GM12878 (cell line): ENCODE measurements around the gene ATP13A2. TPM values are rescaled to one million over a fixed set of nuclear protein-coding genes. Genes with fewer than 3 reads are reported as not detected.
"Not testable (repeated sequence)": the region's sequence is repeated elsewhere in the genome, so short reads cannot be mapped to it uniquely, and the experiment has no call there.

Source experiments
- ATAC-seq: fragments of 200-7000 bp; cut with Tn5 transposase; 3 replicates; pipeline ENCODE4 v1.9.1; 2020; ENCODE audit warnings: mild to moderate bottlenecking, moderate library complexity
- BruUV-seq: library from RNA; stranded (reverse); fragments of 400-500 nt; replicated peaks from 2 replicates; lab custom pipeline; 2021; lab: Mats Ljungman, UMichigan
- CTCF ChIA-PET: fragments of 300-600 bp; sonication (Branson Sonifier 250); formaldehyde crosslinking; extraction: SDS; loops from one replicate; lab custom pipeline; 2021; ENCODE audit warnings: inconsistent platforms; lab: Yijun Ruan, JAX
- POLR2A ChIA-PET: fragments of 350-600 bp; formaldehyde crosslinking; extraction: SDS; loops from one replicate; lab custom pipeline; 2021; ENCODE audit warnings: inconsistent platforms; lab: Charles Lee
- RAD21 ChIA-PET: fragments of 300-600 bp; sonication (Branson Sonifier 250); formaldehyde crosslinking; loops from one replicate; lab custom pipeline; 2023; ENCODE audit warnings: antibody characterized with exemption; ENCODE audit not compliant: unreplicated experiment; lab: Charles Lee
- SMC1A ChIA-PET: fragments of 300-600 bp; sonication (Branson Sonifier 250); formaldehyde crosslinking; loops from one replicate; lab custom pipeline; 2023; ENCODE audit not compliant: unreplicated experiment, uncharacterized antibody; lab: Charles Lee
- DNase-seq: peaks from one replicate; pipeline ENCODE4 v3.0.0-alpha.2; 2011; ENCODE audit warnings: low read depth, low spot score
- FAIRE-seq: peaks from 3 replicates; lab custom pipeline; 2011; peaks lifted over from hg19 to GRCh38; lab: Jason Lieb, UNC
- H2AFZ ChIP-seq: 2 replicates; pipeline ENCODE4 v1.6.0; 2011; ENCODE audit warnings: low read depth, low read length, control low read depth; ENCODE audit not compliant: control insufficient read depth
- H3K27ac ChIP-seq: 2 replicates; pipeline ENCODE4 v1.5.1; 2011; ENCODE audit warnings: control low read depth; ENCODE audit not compliant: control insufficient read depth, insufficient read depth
- H3K27me3 ChIP-seq, 2 experiments: replicated peaks in 1 of 2; 2 replicates each; pipeline versions ENCODE4 v1.6.0 to v1.6.1; 2011; ENCODE audit warnings: low read length in 1 of 2; ENCODE audit not compliant: control insufficient read depth in 2 of 2, insufficient read depth in 2 of 2
- H3K36me3 ChIP-seq, 2 experiments: 2 replicates each; pipeline ENCODE4 v1.5.1; 2011; ENCODE audit warnings: low read length in 1 of 2; ENCODE audit not compliant: control insufficient read depth in 2 of 2, insufficient read depth in 2 of 2
- H3K4me1 ChIP-seq: 2 replicates; pipeline ENCODE4 v1.6.1; 2011; ENCODE audit warnings: mild to moderate bottlenecking, low read length, moderate library complexity, mixed read lengths; ENCODE audit not compliant: control insufficient read depth, insufficient read depth
- H3K4me2 ChIP-seq: 2 replicates; pipeline ENCODE4 v1.6.0; 2011; ENCODE audit warnings: control low read depth; ENCODE audit not compliant: control insufficient read depth, insufficient read depth
- H3K4me3 ChIP-seq: fragments of 200-600 bp; sonication (generic); 2 replicates; pipeline ENCODE4 v1.5.1; 2016
- H3K79me2 ChIP-seq: 2 replicates; pipeline ENCODE4 v1.6.0; 2011; ENCODE audit warnings: low read length; ENCODE audit not compliant: control insufficient read depth, insufficient read depth
- H3K9ac ChIP-seq: 2 replicates; pipeline ENCODE4 v1.8.0; 2011; ENCODE audit warnings: low read length, control low read depth, mixed read lengths; ENCODE audit not compliant: control insufficient read depth, insufficient read depth
- H3K9me3 ChIP-seq: replicated peaks from 3 replicates; pipeline ENCODE4 v1.5.1; 2011; ENCODE audit warnings: mild to moderate bottlenecking, low read length; ENCODE audit not compliant: control insufficient read depth, insufficient read depth
- H4K20me1 ChIP-seq: 2 replicates; pipeline ENCODE4 v1.6.0; 2011; ENCODE audit not compliant: control insufficient read depth, insufficient read depth
- RBBP5 ChIP-seq: fragments of 200-600 bp; sonication (generic); conservative IDR thresholded peaks from 2 replicates; pipeline ENCODE4 v1.6.1; 2016
- TCF7 ChIP-seq: IDR thresholded peaks from 2 replicates; pipeline ENCODE4 v1.6.1; 2014; ENCODE audit warnings: antibody characterized with exemption, borderline replicate concordance
- WGBS: methylation state at CpG from one replicate; pipeline ENCODE4 v1.1.6; 2016; ENCODE audit warnings: low lambda C conversion rate; ENCODE audit not compliant: insufficient replicate concordance, insufficient coverage; ENCODE audit errors: missing lambda C conversion rate; 5-methylcytosine and 5-hydroxymethylcytosine counted together
- in situ Hi-C: fragments of 300-500 bp; cut with MboI; formaldehyde crosslinking; loops from 9 replicates; pipeline ENCODE4 v1.14.3; 2018; ENCODE audit warnings: mixed read lengths
- intact Hi-C: fragments of 100-400 bp; cut with micrococcal nuclease; formaldehyde crosslinking; loops from one replicate; pipeline ENCODE4 v1.14.2; 2022; ENCODE audit not compliant: unreplicated experiment
- polyA plus RNA-seq, 11 experiments: library from polyadenylated mRNA; depleted of rRNA in 4 of 11; unstranded in 6 of 11; stranded (reverse) in 5 of 11; fragments of >200 nt; fragmentation: Nextera tagmentation in 4 of 11; fragmentation: Illumina TruSeq in 1 of 11; extraction: Ambion mirVana in 4 of 11; extraction: Trizol in 1 of 11; gene quantifications; 1 replicate in 1 of 11; 2 replicates in 10 of 11; pipeline versions ENCODE4 v1.2.1 to v1.2.3, GENCODE V29; 2011 to 2016; ENCODE audit warnings: inconsistent platforms in 2 of 11, missing spikeins in 2 of 11, low read depth in 1 of 11
- total RNA-seq, 4 experiments: library from RNA; depleted of rRNA in 3 of 4; stranded (reverse); fragments of >200 nt in 3 of 4; fragmentation: Illumina TruSeq in 1 of 4; extraction: Trizol in 1 of 4; gene quantifications; 2 replicates each; pipeline versions ENCODE4 v1.2.1 to v1.2.3, GENCODE V29; 2013 to 2021
- TF ChIP-seq, protein P1 (sequence below): fragments of 450-650 bp; IDR thresholded peaks from 2 replicates; pipeline ENCODE4 v1.6.1; 2017; ENCODE audit warnings: mild to moderate bottlenecking, low read depth, inconsistent platforms; ENCODE audit not compliant: poor library complexity, severe bottlenecking
- TF ChIP-seq, protein P2 (sequence below): fragments of 450-650 bp; IDR thresholded peaks from 2 replicates; pipeline ENCODE4 v1.6.1; 2016; ENCODE audit warnings: mild to moderate bottlenecking, moderate library complexity, borderline replicate concordance

Gene ATP13A2
- total and polyA plus RNA-seq, 10 of the 15 experiments (the other 5 are each of a cell fraction or from before 2014, with no cell fraction given) = 0.24 to 30.5 (median 8.0) TPM

DNA sequence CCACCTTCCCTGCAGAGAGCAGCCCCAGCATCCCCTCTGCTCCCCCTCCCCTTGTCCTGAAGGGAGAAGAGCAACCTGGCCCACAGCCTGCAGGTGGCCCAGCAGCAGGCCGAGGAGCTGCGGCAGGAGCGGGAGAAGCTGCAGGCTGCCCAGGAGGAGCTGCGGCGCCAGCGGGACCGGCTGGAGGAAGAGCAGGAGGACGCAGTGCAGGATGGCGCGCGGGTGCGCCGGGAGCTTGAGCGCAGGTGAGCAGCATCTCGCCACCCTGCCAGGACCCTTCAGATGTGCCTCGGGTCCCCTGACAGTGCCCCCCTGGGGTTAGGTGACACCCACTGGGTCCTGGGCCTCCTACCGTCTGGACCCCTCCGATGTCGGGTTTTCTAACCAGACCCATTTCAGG is 67.7 kb downstream of the ATP13A2 start:
- no TSS peak for BruUV-seq
- H3K79me2 ChIP-seq = no peaks in the 10 kb centered on the region
- H3K36me3 ChIP-seq = no peaks in the 10 kb centered on the region
- no peaks in the 10 kb centered on the region for H3K27me3 ChIP-seq
- DNase-seq = no peak
- intact Hi-C loops = no loop called here
- WGBS = 81% methylated on average over 19 of the region's 19 CpGs
- ATAC-seq = no peak
- H4K20me1 ChIP-seq = no peaks in the 10 kb centered on the region
- H3K9me3 ChIP-seq = no peaks in the 10 kb centered on the region
- POLR2A ChIA-PET = no interaction called here
- no peak overlapping the region for H3K4me3 ChIP-seq
- CTCF ChIA-PET = no interaction called here
- SMC1A ChIA-PET = interaction anchor here (2.2 kb wide), 1 partner anchor 102 kb away, joined by 5 read pairs; no protein-coding TSS in a partner anchor
- TF ChIP-seq RBBP5 (no peak), TCF7 (no peak)
- TF ChIP-seq, protein P1, sequence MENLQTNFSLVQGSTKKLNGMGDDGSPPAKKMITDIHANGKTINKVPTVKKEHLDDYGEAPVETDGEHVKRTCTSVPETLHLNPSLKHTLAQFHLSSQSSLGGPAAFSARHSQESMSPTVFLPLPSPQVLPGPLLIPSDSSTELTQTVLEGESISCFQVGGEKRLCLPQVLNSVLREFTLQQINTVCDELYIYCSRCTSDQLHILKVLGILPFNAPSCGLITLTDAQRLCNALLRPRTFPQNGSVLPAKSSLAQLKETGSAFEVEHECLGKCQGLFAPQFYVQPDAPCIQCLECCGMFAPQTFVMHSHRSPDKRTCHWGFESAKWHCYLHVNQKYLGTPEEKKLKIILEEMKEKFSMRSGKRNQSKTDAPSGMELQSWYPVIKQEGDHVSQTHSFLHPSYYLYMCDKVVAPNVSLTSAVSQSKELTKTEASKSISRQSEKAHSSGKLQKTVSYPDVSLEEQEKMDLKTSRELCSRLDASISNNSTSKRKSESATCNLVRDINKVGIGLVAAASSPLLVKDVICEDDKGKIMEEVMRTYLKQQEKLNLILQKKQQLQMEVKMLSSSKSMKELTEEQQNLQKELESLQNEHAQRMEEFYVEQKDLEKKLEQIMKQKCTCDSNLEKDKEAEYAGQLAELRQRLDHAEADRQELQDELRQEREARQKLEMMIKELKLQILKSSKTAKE = no peak
- TF ChIP-seq, protein P2, sequence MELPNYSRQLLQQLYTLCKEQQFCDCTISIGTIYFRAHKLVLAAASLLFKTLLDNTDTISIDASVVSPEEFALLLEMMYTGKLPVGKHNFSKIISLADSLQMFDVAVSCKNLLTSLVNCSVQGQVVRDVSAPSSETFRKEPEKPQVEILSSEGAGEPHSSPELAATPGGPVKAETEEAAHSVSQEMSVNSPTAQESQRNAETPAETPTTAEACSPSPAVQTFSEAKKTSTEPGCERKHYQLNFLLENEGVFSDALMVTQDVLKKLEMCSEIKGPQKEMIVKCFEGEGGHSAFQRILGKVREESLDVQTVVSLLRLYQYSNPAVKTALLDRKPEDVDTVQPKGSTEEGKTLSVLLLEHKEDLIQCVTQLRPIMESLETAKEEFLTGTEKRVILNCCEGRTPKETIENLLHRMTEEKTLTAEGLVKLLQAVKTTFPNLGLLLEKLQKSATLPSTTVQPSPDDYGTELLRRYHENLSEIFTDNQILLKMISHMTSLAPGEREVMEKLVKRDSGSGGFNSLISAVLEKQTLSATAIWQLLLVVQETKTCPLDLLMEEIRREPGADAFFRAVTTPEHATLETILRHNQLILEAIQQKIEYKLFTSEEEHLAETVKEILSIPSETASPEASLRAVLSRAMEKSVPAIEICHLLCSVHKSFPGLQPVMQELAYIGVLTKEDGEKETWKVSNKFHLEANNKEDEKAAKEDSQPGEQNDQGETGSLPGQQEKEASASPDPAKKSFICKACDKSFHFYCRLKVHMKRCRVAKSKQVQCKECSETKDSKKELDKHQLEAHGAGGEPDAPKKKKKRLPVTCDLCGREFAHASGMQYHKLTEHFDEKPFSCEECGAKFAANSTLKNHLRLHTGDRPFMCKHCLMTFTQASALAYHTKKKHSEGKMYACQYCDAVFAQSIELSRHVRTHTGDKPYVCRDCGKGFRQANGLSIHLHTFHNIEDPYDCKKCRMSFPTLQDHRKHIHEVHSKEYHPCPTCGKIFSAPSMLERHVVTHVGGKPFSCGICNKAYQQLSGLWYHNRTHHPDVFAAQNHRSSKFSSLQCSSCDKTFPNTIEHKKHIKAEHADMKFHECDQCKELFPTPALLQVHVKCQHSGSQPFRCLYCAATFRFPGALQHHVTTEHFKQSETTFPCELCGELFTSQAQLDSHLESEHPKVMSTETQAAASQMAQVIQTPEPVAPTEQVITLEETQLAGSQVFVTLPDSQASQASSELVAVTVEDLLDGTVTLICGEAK = no peak
- FAIRE-seq = no peak
- RAD21 ChIA-PET = no interaction called here
- no peak overlapping the region for H3K4me2 ChIP-seq
- no peak overlapping the region for H3K9ac ChIP-seq
- no peak overlapping the region for H3K27ac ChIP-seq
- no peak overlapping the region for H2AFZ ChIP-seq
- H3K4me1 ChIP-seq = no peaks in the 10 kb centered on the region
- in situ Hi-C loops = loop anchor here (10.0 kb wide), 1 partner anchor 291 kb away; no protein-coding TSS in a partner anchor

DNA sequence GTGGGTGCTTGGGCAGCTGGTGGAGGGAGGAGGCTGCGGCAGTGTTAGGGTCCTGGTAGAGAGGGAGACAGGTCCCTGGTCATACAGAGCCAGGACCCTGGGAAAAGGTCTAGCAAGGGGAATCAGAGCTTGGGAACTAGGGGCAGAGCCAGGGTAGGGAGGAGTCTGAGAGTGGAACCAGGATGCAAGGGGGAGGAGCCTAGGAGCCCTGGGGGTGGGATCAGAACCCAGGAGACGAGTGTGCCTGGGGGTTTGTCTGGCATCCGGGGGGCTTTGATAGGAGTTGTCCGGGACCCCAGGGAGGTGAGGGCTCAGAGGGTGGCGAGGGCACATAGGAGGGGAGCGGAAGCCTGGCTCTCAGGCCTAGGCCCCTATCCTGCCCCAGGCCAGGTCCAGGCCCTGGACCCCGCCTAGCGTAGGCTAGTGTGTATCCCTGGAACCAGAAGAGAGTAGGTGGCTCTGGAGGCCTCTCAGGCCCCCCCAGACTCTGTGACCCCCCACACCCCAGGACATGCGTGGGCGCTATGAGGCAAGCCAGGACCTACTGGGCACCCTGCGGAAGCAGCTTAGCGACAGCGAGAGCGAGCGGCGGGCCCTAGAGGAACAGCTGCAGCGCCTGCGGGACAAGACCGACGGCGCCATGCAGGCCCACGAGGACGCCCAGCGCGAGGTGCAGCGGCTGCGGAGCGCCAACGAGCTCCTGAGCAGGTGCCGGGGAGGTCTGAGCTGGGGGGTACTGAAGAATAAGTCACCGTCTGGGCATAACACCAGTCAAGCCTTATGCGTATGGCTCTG is 72.1 kb downstream of the ATP13A2 start:
- POLR2A ChIA-PET, H2AFZ ChIP-seq, H3K9me3 ChIP-seq, H3K27ac ChIP-seq, H3K79me2 ChIP-seq, BruUV-seq, H3K27me3 ChIP-seq, H3K4me3 ChIP-seq, H3K4me2 ChIP-seq, SMC1A ChIA-PET, FAIRE-seq, DNase-seq, RAD21 ChIA-PET, H3K4me1 ChIP-seq, intact Hi-C loops, H4K20me1 ChIP-seq, H3K36me3 ChIP-seq, H3K9ac ChIP-seq, ATAC-seq: not testable (repeated sequence)
- WGBS = 78% methylated on average over 30 of the region's 32 CpGs
- CTCF ChIA-PET = interaction anchor here (0.9 kb wide), 1 partner anchor 36 kb away, joined by 3 read pairs; no protein-coding TSS in a partner anchor
- in situ Hi-C loops = loop anchor here (10.0 kb wide), 1 partner anchor 295 kb away; no protein-coding TSS in a partner anchor
